ENCODE results near the gene CRY2. TPM values are rescaled to one million over a fixed set of nuclear protein-coding genes. Genes with fewer than 3 reads are reported as not detected.

CRY2 gene
- total and polyA plus RNA-seq, 2 donors (not counting 1 experiment from before 2014, with no cell fraction given), result 8.3 to 21.5 TPM

DNA sequence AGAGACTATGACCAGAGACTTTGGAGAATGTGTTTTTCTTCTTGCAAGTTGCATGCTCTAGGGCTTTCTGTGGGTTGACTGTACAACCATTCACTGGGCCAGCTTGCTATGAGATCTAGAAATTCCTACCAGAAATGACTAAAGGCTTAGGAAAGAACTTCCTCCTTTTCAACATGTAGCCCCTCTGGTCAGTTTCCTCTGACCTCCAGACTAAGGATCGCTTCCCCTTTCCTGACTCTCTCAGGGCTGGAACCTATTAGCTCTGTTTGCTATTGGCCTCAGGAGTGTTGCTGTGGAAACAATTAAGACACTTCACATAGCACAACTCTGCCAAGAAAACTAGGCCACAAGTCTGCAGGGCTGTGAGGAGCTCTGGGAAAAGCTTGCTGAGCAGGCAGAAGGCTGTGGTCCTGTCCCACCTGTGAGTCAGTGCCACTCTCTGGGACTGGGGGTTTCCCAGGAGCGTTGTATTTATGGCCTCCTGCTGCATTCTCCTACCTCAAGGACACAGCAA is 10.7 kb downstream of the CRY2 start:
- Histone ChIP-seq H3K27ac (ENCODE audit: insufficient read depth, low read length) (peak overlapping the region; percentile 93), H3K9me3 (ENCODE audit: control insufficient read depth, insufficient read depth, low read depth, low read length) (no peaks in the 10 kb centered on the region), H3K36me3 (ENCODE audit: control insufficient read depth, insufficient read depth, low read length) (peaks cover 17% of the 10 kb centered on the region), H3K9ac (ENCODE audit: insufficient read depth, low read length) (peak overlapping the region; percentile 35), H2AFZ (ENCODE audit: low read length) (no peak overlapping the region), H3K4me1 (ENCODE audit: control insufficient read depth, extremely low read depth, insufficient read depth, low read length) (peaks cover 31% of the 10 kb centered on the region), H3K4me3 (replicated peaks in 1 of 4; ENCODE audit: control extremely low read depth in 1 of 4, insufficient read depth in 1 of 4, low read depth in 3 of 4, low read length in 4 of 4) (no peak overlapping the region), H3K4me2 (ENCODE audit: extremely low read depth, insufficient read depth, low read length) (peak overlapping the region; percentile 18), H3K27me3 (ENCODE audit: control insufficient read depth, insufficient read depth, low read length) (no peaks in the 10 kb centered on the region), H4K20me1 (ENCODE audit: control insufficient read depth, extremely low read depth, insufficient read depth, low read length) (no peaks in the 10 kb centered on the region), H3K79me2 (ENCODE audit: control insufficient read depth, insufficient read depth, low read length) (peaks cover 6% of the 10 kb centered on the region)
- TF ChIP-seq, protein P1, sequence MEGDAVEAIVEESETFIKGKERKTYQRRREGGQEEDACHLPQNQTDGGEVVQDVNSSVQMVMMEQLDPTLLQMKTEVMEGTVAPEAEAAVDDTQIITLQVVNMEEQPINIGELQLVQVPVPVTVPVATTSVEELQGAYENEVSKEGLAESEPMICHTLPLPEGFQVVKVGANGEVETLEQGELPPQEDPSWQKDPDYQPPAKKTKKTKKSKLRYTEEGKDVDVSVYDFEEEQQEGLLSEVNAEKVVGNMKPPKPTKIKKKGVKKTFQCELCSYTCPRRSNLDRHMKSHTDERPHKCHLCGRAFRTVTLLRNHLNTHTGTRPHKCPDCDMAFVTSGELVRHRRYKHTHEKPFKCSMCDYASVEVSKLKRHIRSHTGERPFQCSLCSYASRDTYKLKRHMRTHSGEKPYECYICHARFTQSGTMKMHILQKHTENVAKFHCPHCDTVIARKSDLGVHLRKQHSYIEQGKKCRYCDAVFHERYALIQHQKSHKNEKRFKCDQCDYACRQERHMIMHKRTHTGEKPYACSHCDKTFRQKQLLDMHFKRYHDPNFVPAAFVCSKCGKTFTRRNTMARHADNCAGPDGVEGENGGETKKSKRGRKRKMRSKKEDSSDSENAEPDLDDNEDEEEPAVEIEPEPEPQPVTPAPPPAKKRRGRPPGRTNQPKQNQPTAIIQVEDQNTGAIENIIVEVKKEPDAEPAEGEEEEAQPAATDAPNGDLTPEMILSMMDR (conservative IDR thresholded peaks at IDR 0.05 in 1 of 2, IDR thresholded peaks at IDR 0.05 in 1 of 2; ENCODE audit: low read depth in 1 of 2, low read length in 2 of 2), result no peak
- TF ChIP-seq EZH2 (IDR thresholded peaks at IDR 0.05; ENCODE audit: low read length, missing control alignments), result no peak
- peak; percentile 82 to 95 for DNase-seq (ENCODE audit: low read depth in 2 of 2)

DNA sequence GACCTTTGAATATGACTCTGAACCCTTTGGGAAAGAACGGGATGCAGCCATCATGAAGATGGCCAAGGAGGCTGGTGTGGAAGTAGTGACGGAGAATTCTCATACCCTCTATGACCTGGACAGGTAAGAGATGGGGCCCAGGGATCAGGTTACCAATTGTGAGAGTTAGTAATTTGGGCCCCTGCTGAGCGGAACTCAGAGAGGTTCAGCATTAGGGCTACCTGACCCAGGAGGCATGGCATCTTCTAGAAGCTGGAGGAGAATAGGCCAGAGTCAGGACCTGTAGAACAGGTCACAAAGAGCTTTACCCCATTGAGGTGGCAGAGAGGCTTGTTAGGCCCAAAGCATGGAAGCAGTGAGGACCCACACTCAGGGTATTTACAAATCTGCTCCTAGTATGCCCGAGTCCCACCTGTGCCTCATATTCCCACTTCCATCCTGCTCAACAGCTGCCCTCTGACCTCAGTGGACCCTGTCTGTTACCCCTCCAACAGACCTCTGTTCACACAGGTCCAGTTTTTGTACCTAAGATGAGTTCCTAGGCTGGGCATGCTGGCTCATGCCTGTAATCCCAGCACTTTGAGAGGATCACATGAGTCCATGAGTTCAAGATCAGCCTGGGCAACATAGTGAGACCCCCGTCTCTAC is 11.6 kb downstream of the CRY2 start:
- H3K9ac ChIP-seq (ENCODE audit: insufficient read depth, low read length), result peak overlapping the region; percentile 57

DNA sequence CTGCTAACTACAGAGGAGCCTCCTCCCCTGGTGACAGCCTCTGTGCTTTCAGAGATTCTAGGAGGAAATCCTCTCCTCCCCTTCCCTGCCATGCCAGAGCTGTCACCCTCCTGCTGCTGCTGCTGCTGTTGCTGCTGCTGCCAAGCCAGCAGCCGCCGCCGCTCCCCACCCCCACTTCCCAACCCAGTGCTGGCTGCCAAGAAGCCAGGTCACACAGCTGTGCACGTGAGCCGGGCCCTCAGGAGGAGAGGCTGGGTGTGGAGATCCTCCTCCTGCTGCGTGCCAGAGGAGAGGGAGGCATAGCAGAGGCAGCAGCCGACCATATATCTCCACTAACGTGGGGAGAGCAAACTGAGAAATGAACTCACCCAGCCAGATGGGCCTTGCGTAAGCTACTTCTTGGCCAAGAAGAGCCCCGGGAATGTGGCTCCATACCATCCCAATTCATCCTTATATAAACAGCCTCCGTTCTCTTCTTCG is 12.4 kb downstream of the CRY2 start:
- Histone ChIP-seq H3K27ac (ENCODE audit: insufficient read depth, low read length) (peak overlapping the region; percentile 93), H3K4me1 (ENCODE audit: control insufficient read depth, extremely low read depth, insufficient read depth, low read length) (peaks cover 31% of the 10 kb centered on the region)
- TF ChIP-seq EZH2 (IDR thresholded peaks at IDR 0.05; ENCODE audit: low read length, missing control alignments), result no peak
- TF ChIP-seq, protein P1 (conservative IDR thresholded peaks at IDR 0.05 in 1 of 2, IDR thresholded peaks at IDR 0.05 in 1 of 2; ENCODE audit: low read depth in 1 of 2, low read length in 2 of 2), result no peak

More for the DNA sequence above, 11.6 kb downstream of the CRY2 start:
- Histone ChIP-seq H4K20me1 (ENCODE audit: control insufficient read depth, extremely low read depth, insufficient read depth, low read length) (no peaks in the 10 kb centered on the region), H3K27me3 (ENCODE audit: control insufficient read depth, insufficient read depth, low read length) (no peaks in the 10 kb centered on the region), H3K27ac (ENCODE audit: insufficient read depth, low read length) (peak overlapping the region; percentile 93), H3K79me2 (ENCODE audit: control insufficient read depth, insufficient read depth, low read length) (peaks cover 3% of the 10 kb centered on the region), H3K4me1 (ENCODE audit: control insufficient read depth, extremely low read depth, insufficient read depth, low read length) (peaks cover 31% of the 10 kb centered on the region), H2AFZ (ENCODE audit: low read length) (no peak overlapping the region), H3K36me3 (ENCODE audit: control insufficient read depth, insufficient read depth, low read length) (peaks cover 23% of the 10 kb centered on the region), H3K4me2 (ENCODE audit: extremely low read depth, insufficient read depth, low read length) (peak overlapping the region; percentile 39), H3K4me3 (replicated peaks in 1 of 4; ENCODE audit: control extremely low read depth in 1 of 4, insufficient read depth in 1 of 4, low read depth in 3 of 4, low read length in 4 of 4) (peak overlapping the region in 1 of 4 experiments; percentile 3), H3K9me3 (ENCODE audit: control insufficient read depth, insufficient read depth, low read depth, low read length) (no peaks in the 10 kb centered on the region)
- TF ChIP-seq, protein P1 (conservative IDR thresholded peaks at IDR 0.05 in 1 of 2, IDR thresholded peaks at IDR 0.05 in 1 of 2; ENCODE audit: low read depth in 1 of 2, low read length in 2 of 2), result no peak
- no peak for TF ChIP-seq EZH2 (IDR thresholded peaks at IDR 0.05; ENCODE audit: low read length, missing control alignments)
- DNase-seq (ENCODE audit: low read depth in 2 of 2), result no peak

More for the DNA sequence above, 12.4 kb downstream of the CRY2 start:
- H3K27me3 ChIP-seq (ENCODE audit: control insufficient read depth, insufficient read depth, low read length), result no peaks in the 10 kb centered on the region
- H3K79me2 ChIP-seq (ENCODE audit: control insufficient read depth, insufficient read depth, low read length), result no peaks in the 10 kb centered on the region
- peaks cover 23% of the 10 kb centered on the region for H3K36me3 ChIP-seq (ENCODE audit: control insufficient read depth, insufficient read depth, low read length)
- peak overlapping the region; percentile 57 for H3K9ac ChIP-seq (ENCODE audit: insufficient read depth, low read length)
- peak overlapping the region; percentile 81 for H3K4me2 ChIP-seq (ENCODE audit: extremely low read depth, insufficient read depth, low read length)
- H3K9me3 ChIP-seq (ENCODE audit: control insufficient read depth, insufficient read depth, low read depth, low read length), result no peaks in the 10 kb centered on the region
- DNase-seq (ENCODE audit: low read depth in 2 of 2), result peak; percentile 95 to 99
- peak overlapping the region in 2 of 4 experiments; percentile 3 to 14 for H3K4me3 ChIP-seq (replicated peaks in 1 of 4; ENCODE audit: control extremely low read depth in 1 of 4, insufficient read depth in 1 of 4, low read depth in 3 of 4, low read length in 4 of 4)
- no peaks in the 10 kb centered on the region for H4K20me1 ChIP-seq (ENCODE audit: control insufficient read depth, extremely low read depth, insufficient read depth, low read length)
- H2AFZ ChIP-seq (ENCODE audit: low read length), result no peak overlapping the region

All from fibroblast of lung (primary cell).